Superior temporal gyrus (tissue), 1 donor: ENCODE data around the gene WDR20.
"Not testable (repeated sequence)": the region's sequence is repeated elsewhere in the genome, so short reads cannot be mapped to it uniquely, and the experiment has no call there.

ENCODE experiments used
- DNase-seq: peaks from one replicate; pipeline ENCODE4 v3.0.0-alpha.2; 2016; ENCODE audit errors: extremely low spot score

The WDR20 gene

GRCh38 chr14:102139286-102140026 lies at the start of gene WDR20:
Gene WDR20, plus strand, starts transcription at chr14:102139897. Its CDS starts 27 bp downstream, at chr14:102139924.
- peak; percentile 99 for DNase-seq

- no peak for DNase-seq
Measured at GRCh38 chr14:102090713-102091112, 49.0 kb upstream of the WDR20 start.

- DNase-seq, result no peak
Measured at GRCh38 chr14:102092806-102093205, 46.9 kb upstream of the WDR20 start.

- DNase-seq, result no peak
Measured at GRCh38 chr14:102094101-102094500, 45.6 kb upstream of the WDR20 start.

GRCh38 chr14:102095231-102095870 lies 44.3 kb upstream of the WDR20 start:
- no peak for DNase-seq

- DNase-seq, result no peak
Measured at GRCh38 chr14:102095871-102096568, 43.7 kb upstream of the WDR20 start.

- peak; percentile 96 for DNase-seq
Measured at GRCh38 chr14:102096569-102097188, 43.0 kb upstream of the WDR20 start.

GRCh38 chr14:102097441-102098135 lies 42.1 kb upstream of the WDR20 start:
- DNase-seq, result no peak

- no peak for DNase-seq
Measured at GRCh38 chr14:102103062-102103695, 36.5 kb upstream of the WDR20 start.

- DNase-seq, result no peak
Measured at GRCh38 chr14:102105369-102105768, 34.3 kb upstream of the WDR20 start.

- DNase-seq, result not testable (repeated sequence)
Measured at GRCh38 chr14:102109332-102109731, 30.4 kb upstream of the WDR20 start.

- no peak for DNase-seq
Measured at GRCh38 chr14:102111101-102111500, 28.6 kb upstream of the WDR20 start.

GRCh38 chr14:102116361-102117180 lies 23.1 kb upstream of the WDR20 start:
- no peak for DNase-seq

- DNase-seq, result no peak
Measured at GRCh38 chr14:102117852-102118251, 21.8 kb upstream of the WDR20 start.

- no peak for DNase-seq
Measured at GRCh38 chr14:102120888-102121287, 18.8 kb upstream of the WDR20 start.

- DNase-seq, result no peak
Measured at GRCh38 chr14:102121567-102121966, 18.1 kb upstream of the WDR20 start.

GRCh38 chr14:102124419-102124818 lies 15.3 kb upstream of the WDR20 start:
- no peak for DNase-seq

GRCh38 chr14:102125546-102125945 lies 14.2 kb upstream of the WDR20 start:
- no peak for DNase-seq

GRCh38 chr14:102126807-102127455 lies 12.8 kb upstream of the WDR20 start:
- no peak for DNase-seq

- no peak for DNase-seq
Measured at GRCh38 chr14:102131741-102132140, 8.0 kb upstream of the WDR20 start.
